Upper lobe of left lung (tissue), 6 donors: ENCODE measurements around the gene PCNX2. TPM values are rescaled to one million over a fixed set of nuclear protein-coding genes. Genes with fewer than 3 reads are reported as not detected.
A peak's percentile ranks its signal among the peaks of the same experiment; 100 is the strongest.

ENCODE experiments used
- ATAC-seq, 2 donors: fragments of 200-7000 bp; cut with Tn5 transposase; one replicate each; pipeline ENCODE4 v1.9.1; 2022; ENCODE audit warnings: mild to moderate bottlenecking in 2 of 2, moderate library complexity in 2 of 2; ENCODE audit not compliant: low FRiP score in 2 of 2
- DNase-seq, 2 donors: peaks; one replicate each; pipeline ENCODE4 v3.0.0-alpha.2; 2019 to 2020
- H3K27ac ChIP-seq, 4 donors: fragments of 200-600 bp; sonication (generic); one replicate each; pipeline ENCODE4 v1.5.1; 2016 to 2019
- H3K27me3 ChIP-seq, 4 donors: fragments of 200-600 bp; sonication (generic); one replicate each; pipeline ENCODE4 v1.5.1; 2017 to 2019
- H3K36me3 ChIP-seq, 4 donors: fragments of 200-600 bp; sonication (generic); one replicate each; pipeline ENCODE4 v1.5.1; 2016 to 2019
- H3K4me1 ChIP-seq, 4 donors: fragments of 200-600 bp; sonication (generic); one replicate each; pipeline ENCODE4 v1.5.1; 2018 to 2019
- H3K4me3 ChIP-seq, 4 donors: fragments of 200-600 bp; sonication (generic); one replicate each; pipeline ENCODE4 v1.5.1; 2017 to 2019; ENCODE audit warnings: mild to moderate bottlenecking in 2 of 4, moderate library complexity in 1 of 4
- H3K9me3 ChIP-seq, 4 donors: fragments of 200-600 bp; sonication (generic); one replicate each; pipeline ENCODE4 v1.5.1; 2018 to 2019
- EP300 ChIP-seq, 4 donors: sonication (generic); formaldehyde crosslinking; IDR thresholded peaks; one replicate each; pipeline ENCODE4 v1.5.1; 2017; ENCODE audit warnings: antibody characterized with exemption in 4 of 4, control low read depth in 2 of 4
- POLR2A ChIP-seq, 4 donors: fragments of 450-650 bp; IDR thresholded peaks; one replicate each; pipeline ENCODE4 v1.5.1; 2016 to 2017; ENCODE audit warnings: antibody characterized with exemption in 4 of 4, mild to moderate bottlenecking in 2 of 4
- POLR2AphosphoS5 ChIP-seq, 2 donors: sonication (generic); formaldehyde crosslinking; IDR thresholded peaks; one replicate each; pipeline ENCODE4 v1.5.1; 2017; ENCODE audit warnings: antibody characterized with exemption in 2 of 2
- WGBS, 2 donors: methylation state at CpG; one replicate each; pipeline ENCODE4 v1.1.5; 2017 to 2018; 5-methylcytosine and 5-hydroxymethylcytosine counted together
- total RNA-seq, 6 donors: library from RNA; depleted of rRNA in 4 of 6; stranded (reverse); fragments of >200 nt in 4 of 6; gene quantifications; one replicate each; pipeline versions ENCODE4 v1.1.0 to v1.2.1, GENCODE V29; 2016 to 2021
- TF ChIP-seq, protein P1 (sequence below), 6 experiments: fragments of 450-650 bp in 4 of 6; fragments of 200-600 bp in 2 of 6; sonication (generic) in 2 of 6; IDR thresholded peaks; one replicate each; pipeline ENCODE4 v1.5.1; 2016 to 2019; ENCODE audit warnings: antibody characterized with exemption in 6 of 6
- donor health status: DM: no; HTN: no; CAD: no; lungs with moderate emphysema.
- donor health status: DM: no; HTN: yes; CAD: no; lungs with severe emphysema.

The PCNX2 gene
- total RNA-seq, 6 donors from 2014 or later, result 8.2 to 27.2 (median 14.5) TPM

DNA sequence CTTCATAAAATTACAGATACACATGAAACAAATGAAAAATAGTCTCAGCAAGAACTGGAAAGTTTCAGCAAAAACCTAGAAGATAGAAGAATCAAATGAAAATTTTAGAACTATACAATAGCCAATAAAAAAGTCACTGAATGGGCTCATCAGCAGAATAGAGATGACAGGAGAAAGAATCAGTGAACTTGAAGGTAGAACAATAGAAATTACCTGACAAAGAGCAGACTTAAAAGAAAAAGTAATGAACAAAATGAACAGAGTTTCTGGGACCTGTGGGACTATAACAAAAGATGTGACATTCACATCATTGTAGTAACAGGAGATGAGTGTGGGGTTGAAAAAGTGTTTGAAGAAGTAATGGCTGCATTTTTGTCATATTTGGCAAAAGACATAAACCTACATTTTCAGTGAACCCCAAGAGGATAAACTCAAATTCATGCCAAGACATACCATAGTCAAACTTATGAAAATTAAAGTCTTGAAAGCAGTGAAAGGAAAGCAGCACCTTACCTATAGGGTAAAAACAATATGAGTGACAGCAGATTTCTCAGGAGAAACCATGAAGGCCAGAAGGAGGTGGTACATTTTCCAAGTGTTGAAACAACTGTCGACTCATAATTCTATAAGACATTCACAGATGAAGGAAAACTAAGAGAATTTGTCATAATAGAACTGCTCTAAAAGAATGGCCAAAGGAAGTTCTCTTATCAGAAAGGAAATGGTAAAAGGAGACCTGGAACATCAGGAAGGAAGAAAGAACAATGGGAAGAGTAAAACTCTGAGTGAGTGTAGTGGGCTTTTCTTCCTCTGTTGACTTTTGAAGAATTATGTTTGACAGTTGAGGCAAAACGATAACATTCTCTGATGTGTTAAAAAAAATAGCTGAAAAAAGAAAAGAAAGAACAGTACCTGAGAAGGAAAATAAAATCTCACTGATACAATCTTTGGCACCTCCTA lies 321.6 kb downstream of the PCNX2 start:
- Histone ChIP-seq H3K27ac (no peak overlapping the region), H3K4me1 (peaks cover 9 to 17% (median 13%) of the 10 kb centered on the region in 4 donors), H3K36me3 (peaks cover 0 to 41% (median 17%) of the 10 kb centered on the region in 4 donors), H3K27me3 (no peaks in the 10 kb centered on the region), H3K9me3 (peaks cover 0 to 6% (median 1%) of the 10 kb centered on the region in 4 donors), H3K4me3 (no peak overlapping the region)
- ATAC-seq, result no peak
- TF ChIP-seq EP300 (IDR thresholded peaks at IDR 0.05), result no peak
- no peak for TF ChIP-seq POLR2A (IDR thresholded peaks at IDR 0.05)
- no peak for TF ChIP-seq POLR2AphosphoS5 (IDR thresholded peaks at IDR 0.05)
- WGBS, 2 donors, result 66 to 70% methylated on average over 2 of the region's 2 CpGs
- no peak for DNase-seq

GRCh38 chr1:232970508-232970907 lies 325.0 kb downstream of the PCNX2 start:
- no peak overlapping the region for H3K27ac ChIP-seq
- no peaks in the 10 kb centered on the region for H3K27me3 ChIP-seq
- H3K4me1 ChIP-seq, result peaks cover 4 to 12% (median 9%) of the 10 kb centered on the region in 4 donors
- H3K4me3 ChIP-seq, result no peak overlapping the region
- H3K36me3 ChIP-seq, result peaks cover 0 to 46% (median 17%) of the 10 kb centered on the region in 4 donors
- TF ChIP-seq POLR2AphosphoS5 (IDR thresholded peaks at IDR 0.05) (no peak), POLR2A (IDR thresholded peaks at IDR 0.05) (no peak), EP300 (IDR thresholded peaks at IDR 0.05) (no peak)
- TF ChIP-seq, protein P1, sequence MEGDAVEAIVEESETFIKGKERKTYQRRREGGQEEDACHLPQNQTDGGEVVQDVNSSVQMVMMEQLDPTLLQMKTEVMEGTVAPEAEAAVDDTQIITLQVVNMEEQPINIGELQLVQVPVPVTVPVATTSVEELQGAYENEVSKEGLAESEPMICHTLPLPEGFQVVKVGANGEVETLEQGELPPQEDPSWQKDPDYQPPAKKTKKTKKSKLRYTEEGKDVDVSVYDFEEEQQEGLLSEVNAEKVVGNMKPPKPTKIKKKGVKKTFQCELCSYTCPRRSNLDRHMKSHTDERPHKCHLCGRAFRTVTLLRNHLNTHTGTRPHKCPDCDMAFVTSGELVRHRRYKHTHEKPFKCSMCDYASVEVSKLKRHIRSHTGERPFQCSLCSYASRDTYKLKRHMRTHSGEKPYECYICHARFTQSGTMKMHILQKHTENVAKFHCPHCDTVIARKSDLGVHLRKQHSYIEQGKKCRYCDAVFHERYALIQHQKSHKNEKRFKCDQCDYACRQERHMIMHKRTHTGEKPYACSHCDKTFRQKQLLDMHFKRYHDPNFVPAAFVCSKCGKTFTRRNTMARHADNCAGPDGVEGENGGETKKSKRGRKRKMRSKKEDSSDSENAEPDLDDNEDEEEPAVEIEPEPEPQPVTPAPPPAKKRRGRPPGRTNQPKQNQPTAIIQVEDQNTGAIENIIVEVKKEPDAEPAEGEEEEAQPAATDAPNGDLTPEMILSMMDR (IDR thresholded peaks at IDR 0.05), result no peak
- 88 to 96% methylated on average over 4 of the region's 4 CpGs for WGBS, 2 donors
- H3K9me3 ChIP-seq, result peaks cover 0 to 6% (median 1%) of the 10 kb centered on the region in 4 donors
- ATAC-seq (no peak), DNase-seq (no peak)

DNA sequence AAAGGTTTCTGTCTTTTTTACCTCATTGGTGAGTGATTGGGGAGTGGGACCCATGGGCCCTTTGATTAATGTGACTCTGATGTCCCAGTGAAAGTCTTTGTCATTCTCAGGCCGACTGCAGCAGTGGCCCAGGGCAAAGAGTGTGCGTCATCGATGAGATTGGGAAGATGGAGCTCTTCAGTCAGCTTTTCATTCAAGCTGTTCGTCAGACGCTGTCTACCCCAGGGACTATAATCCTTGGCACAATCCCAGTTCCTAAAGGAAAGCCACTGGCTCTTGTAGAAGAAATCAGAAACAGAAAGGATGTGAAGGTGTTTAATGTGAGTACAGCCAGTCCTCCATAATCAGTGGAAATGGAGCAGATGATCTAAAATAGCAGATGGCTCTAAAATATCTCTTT lies 325.7 kb downstream of the PCNX2 start:
- no peak for ATAC-seq
- peaks cover 0 to 46% (median 17%) of the 10 kb centered on the region in 4 donors for H3K36me3 ChIP-seq
- H3K9me3 ChIP-seq, result peaks cover 0 to 6% (median 1%) of the 10 kb centered on the region in 4 donors
- H3K27me3 ChIP-seq, result no peaks in the 10 kb centered on the region
- H3K4me1 ChIP-seq, result peaks cover 3 to 12% (median 7%) of the 10 kb centered on the region in 4 donors
- no peak overlapping the region for H3K27ac ChIP-seq
- no peak for DNase-seq
- 87 to 91% methylated on average over 5 of the region's 5 CpGs for WGBS, 2 donors
- TF ChIP-seq POLR2AphosphoS5 (IDR thresholded peaks at IDR 0.05) (no peak), POLR2A (IDR thresholded peaks at IDR 0.05) (no peak), EP300 (IDR thresholded peaks at IDR 0.05) (no peak)
- TF ChIP-seq, protein P1 (IDR thresholded peaks at IDR 0.05), result no peak
- no peak overlapping the region for H3K4me3 ChIP-seq

- ATAC-seq (peak; percentile 50 to 69), DNase-seq (peak in 1 of 2 donors; percentile 72)
- 17 to 34% methylated on average over 3 of the region's 3 CpGs for WGBS, 2 donors
- Histone ChIP-seq H3K27me3 (no peaks in the 10 kb centered on the region), H3K4me1 (peaks cover 3 to 12% (median 7%) of the 10 kb centered on the region in 4 donors), H3K4me3 (no peak overlapping the region), H3K27ac (no peak overlapping the region), H3K9me3 (peaks cover 0 to 6% (median 1%) of the 10 kb centered on the region in 4 donors), H3K36me3 (peaks cover 0 to 46% (median 17%) of the 10 kb centered on the region in 4 donors)
- TF ChIP-seq POLR2AphosphoS5 (IDR thresholded peaks at IDR 0.05), result no peak
- TF ChIP-seq, protein P1 (IDR thresholded peaks at IDR 0.05), result no peak
- TF ChIP-seq POLR2A (IDR thresholded peaks at IDR 0.05), result no peak
- TF ChIP-seq EP300 (IDR thresholded peaks at IDR 0.05), result no peak
These were observed 326.6 kb downstream of the PCNX2 start for GRCh38 chr1:232968965-232969364.

- Histone ChIP-seq H3K4me3 (no peak overlapping the region), H3K4me1 (peaks cover 3 to 15% (median 10%) of the 10 kb centered on the region in 4 donors), H3K27ac (no peak overlapping the region), H3K27me3 (no peaks in the 10 kb centered on the region), H3K36me3 (peaks cover 0 to 46% (median 17%) of the 10 kb centered on the region in 4 donors), H3K9me3 (peaks cover 0 to under 1% (median 0%) of the 10 kb centered on the region in 4 donors)
- WGBS, 2 donors, result 95% methylated on average over 5 of the region's 5 CpGs
- TF ChIP-seq POLR2AphosphoS5 (IDR thresholded peaks at IDR 0.05), result no peak
- TF ChIP-seq EP300 (IDR thresholded peaks at IDR 0.05), result no peak
- TF ChIP-seq, protein P1 (IDR thresholded peaks at IDR 0.05), result no peak
- TF ChIP-seq POLR2A (IDR thresholded peaks at IDR 0.05), result no peak
- ATAC-seq (no peak), DNase-seq (no peak)
These were observed 327.1 kb downstream of the PCNX2 start for GRCh38 chr1:232968391-232968790.
